DND-41 (cell line): ENCODE measurements around the gene TSPAN5.

Experiments used
- EZH2 ChIP-seq: IDR thresholded peaks from 3 replicates; pipeline ENCODE4 v1.6.1; 2012; ENCODE audit warnings: borderline replicate concordance, low read depth, mild to moderate bottlenecking, moderate library complexity, low read length, inconsistent platforms; ENCODE audit not compliant: severe bottlenecking
- TF ChIP-seq, protein P1 (sequence below): IDR thresholded peaks from 2 replicates; pipeline ENCODE4 v1.5.1; 2012; ENCODE audit warnings: borderline replicate concordance, low read length, moderate library complexity, mild to moderate bottlenecking; ENCODE audit not compliant: poor library complexity, severe bottlenecking; ENCODE audit errors: extremely low read depth

DNA sequence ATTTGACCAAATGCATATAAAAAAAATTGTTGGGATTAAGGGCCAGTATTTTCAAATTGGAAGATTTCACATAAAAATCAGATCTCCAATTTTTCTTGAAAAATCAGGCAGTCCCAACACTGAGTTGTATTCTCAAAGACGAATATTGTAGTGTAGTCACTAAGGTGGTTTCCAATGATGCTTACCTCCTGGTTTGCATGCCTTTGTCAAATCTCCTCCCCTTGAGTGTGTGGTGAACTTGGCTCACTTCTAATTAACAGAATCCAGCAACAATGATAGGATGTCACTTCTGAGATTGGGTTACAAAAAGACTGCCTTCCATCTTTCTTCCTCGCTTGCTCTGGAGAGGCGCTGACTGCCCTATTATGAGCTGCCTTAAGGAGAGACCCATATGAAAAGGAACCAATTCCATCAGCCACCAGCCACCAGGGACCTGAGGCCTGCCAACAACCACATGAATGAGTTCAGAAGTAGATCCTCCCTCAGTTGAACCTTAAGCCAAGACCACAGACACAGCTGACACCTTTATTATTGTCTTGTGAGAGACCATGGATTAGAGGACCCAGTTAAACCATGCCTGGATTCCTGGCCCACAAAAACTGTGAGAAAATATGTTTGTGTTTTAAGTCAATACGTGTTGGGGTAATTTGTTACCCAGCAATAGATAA is 31.2 kb upstream of the TSPAN5 start:
- TF ChIP-seq, protein P1, sequence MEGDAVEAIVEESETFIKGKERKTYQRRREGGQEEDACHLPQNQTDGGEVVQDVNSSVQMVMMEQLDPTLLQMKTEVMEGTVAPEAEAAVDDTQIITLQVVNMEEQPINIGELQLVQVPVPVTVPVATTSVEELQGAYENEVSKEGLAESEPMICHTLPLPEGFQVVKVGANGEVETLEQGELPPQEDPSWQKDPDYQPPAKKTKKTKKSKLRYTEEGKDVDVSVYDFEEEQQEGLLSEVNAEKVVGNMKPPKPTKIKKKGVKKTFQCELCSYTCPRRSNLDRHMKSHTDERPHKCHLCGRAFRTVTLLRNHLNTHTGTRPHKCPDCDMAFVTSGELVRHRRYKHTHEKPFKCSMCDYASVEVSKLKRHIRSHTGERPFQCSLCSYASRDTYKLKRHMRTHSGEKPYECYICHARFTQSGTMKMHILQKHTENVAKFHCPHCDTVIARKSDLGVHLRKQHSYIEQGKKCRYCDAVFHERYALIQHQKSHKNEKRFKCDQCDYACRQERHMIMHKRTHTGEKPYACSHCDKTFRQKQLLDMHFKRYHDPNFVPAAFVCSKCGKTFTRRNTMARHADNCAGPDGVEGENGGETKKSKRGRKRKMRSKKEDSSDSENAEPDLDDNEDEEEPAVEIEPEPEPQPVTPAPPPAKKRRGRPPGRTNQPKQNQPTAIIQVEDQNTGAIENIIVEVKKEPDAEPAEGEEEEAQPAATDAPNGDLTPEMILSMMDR = no peak
- no peak for TF ChIP-seq EZH2
